ENCODE measurements around the gene TAPBP.
A peak's percentile ranks its signal among the peaks of the same experiment; 100 is the strongest.

DNA sequence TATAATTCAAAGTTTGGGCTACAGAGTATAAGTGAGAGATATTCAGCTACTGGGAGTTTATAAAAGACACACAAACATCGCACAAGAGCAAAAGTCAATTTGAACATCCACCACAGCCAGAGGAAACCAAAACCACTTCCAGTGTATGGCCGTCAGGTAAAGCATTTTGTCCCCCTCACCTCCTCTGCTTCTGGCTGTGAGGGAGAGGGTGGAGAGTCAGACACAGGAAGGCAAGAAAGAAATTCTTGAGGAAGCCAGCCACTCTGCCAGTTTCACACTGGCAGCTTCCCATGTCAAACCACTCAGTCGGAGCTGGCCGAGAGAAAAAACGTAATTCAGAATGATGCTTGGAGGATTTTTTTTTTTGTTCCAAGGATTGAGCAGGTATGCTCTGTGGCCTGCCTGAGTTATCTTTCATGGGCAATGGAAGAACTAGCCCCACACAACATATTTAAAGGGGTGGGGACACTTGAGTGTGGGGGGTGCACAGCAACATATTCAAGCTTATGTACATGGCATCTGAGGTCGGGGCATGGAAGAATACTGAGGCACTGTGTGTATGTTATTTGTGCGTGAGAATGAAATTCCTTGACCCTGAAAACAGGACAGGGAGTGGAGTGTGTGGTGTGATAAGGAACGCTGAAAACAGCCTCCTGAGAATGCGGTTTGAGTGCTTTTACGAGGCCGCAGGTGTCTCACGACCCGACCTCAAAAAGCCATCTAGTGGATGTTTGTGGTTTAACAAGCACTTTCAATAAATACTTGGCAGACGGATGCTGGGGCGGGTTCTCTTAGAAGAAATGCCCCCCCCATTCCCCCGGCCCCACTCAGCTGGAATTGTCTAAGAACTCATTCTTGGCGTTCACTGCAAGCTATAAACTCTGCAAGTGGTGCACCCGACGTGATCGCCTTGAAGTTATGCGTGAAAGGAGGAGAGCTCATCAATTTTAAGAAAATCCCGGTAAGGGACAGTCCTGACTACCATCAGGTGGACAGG, 31.1 kb upstream of the TAPBP start:
- TF ChIP-seq, protein P1, sequence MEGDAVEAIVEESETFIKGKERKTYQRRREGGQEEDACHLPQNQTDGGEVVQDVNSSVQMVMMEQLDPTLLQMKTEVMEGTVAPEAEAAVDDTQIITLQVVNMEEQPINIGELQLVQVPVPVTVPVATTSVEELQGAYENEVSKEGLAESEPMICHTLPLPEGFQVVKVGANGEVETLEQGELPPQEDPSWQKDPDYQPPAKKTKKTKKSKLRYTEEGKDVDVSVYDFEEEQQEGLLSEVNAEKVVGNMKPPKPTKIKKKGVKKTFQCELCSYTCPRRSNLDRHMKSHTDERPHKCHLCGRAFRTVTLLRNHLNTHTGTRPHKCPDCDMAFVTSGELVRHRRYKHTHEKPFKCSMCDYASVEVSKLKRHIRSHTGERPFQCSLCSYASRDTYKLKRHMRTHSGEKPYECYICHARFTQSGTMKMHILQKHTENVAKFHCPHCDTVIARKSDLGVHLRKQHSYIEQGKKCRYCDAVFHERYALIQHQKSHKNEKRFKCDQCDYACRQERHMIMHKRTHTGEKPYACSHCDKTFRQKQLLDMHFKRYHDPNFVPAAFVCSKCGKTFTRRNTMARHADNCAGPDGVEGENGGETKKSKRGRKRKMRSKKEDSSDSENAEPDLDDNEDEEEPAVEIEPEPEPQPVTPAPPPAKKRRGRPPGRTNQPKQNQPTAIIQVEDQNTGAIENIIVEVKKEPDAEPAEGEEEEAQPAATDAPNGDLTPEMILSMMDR (IDR thresholded peaks at IDR 0.05; ENCODE audit: low read length), result peak; percentile 63
- no peak for TF ChIP-seq EZH2 (IDR thresholded peaks at IDR 0.05; ENCODE audit: borderline replicate concordance, low read length)

All from OCI-LY1 (cell line).